ENCODE measurements around the gene RTN4R. TPM values are rescaled to one million over a fixed set of nuclear protein-coding genes. Genes with fewer than 3 reads are reported as not detected.

RTN4R gene
- total and polyA plus RNA-seq, 2 of the 8 experiments (the other 6 are each of a cell fraction or from before 2014, with no cell fraction given) = 21.8 to 41.3 TPM

- no peak for TF ChIP-seq CHD7 (IDR thresholded peaks at IDR 0.05; ENCODE audit: insufficient replicate concordance, low read length)
- TF ChIP-seq MAFK (IDR thresholded peaks at IDR 0.05; ENCODE audit: low read depth, low read length) = no peak
- TF ChIP-seq HDAC6 (IDR thresholded peaks at IDR 0.05; ENCODE audit: low read depth, low read length) = no peak
- no peak for TF ChIP-seq SUZ12 (IDR thresholded peaks at IDR 0.05; ENCODE audit: low read length)
- no peak for TF ChIP-seq YY1 (IDR thresholded peaks at IDR 0.05; ENCODE audit: low read depth, low read length)
- TF ChIP-seq CHD1 (IDR thresholded peaks at IDR 0.05; ENCODE audit: low read depth, low read length) = no peak
- TF ChIP-seq NRF1 (IDR thresholded peaks at IDR 0.05; ENCODE audit: low read depth, low read length) = no peak
- TF ChIP-seq USF2 (IDR thresholded peaks at IDR 0.05; ENCODE audit: low read length) = no peak
- TF ChIP-seq BACH1 (IDR thresholded peaks at IDR 0.05; ENCODE audit: low read length) = no peak
- TF ChIP-seq SAP30 (IDR thresholded peaks at IDR 0.05; ENCODE audit: insufficient read depth, insufficient replicate concordance, low read length) = no peak
These were observed 74.2 kb downstream of the RTN4R start (continued) for GRCh38 chr22:20193761-20194494.

All from H1 (cell line).